Measurements from ENCODE around the gene SPATA18. TPM values are rescaled to one million over a fixed set of nuclear protein-coding genes. Genes with fewer than 3 reads are reported as not detected.
"Not testable (repeated sequence)": the region's sequence is repeated elsewhere in the genome, so short reads cannot be mapped to it uniquely, and the experiment has no call there.

SPATA18 gene
- total and polyA plus RNA-seq, 10 donors = 0.18 to 3.3 (median 0.68) TPM

DNA sequence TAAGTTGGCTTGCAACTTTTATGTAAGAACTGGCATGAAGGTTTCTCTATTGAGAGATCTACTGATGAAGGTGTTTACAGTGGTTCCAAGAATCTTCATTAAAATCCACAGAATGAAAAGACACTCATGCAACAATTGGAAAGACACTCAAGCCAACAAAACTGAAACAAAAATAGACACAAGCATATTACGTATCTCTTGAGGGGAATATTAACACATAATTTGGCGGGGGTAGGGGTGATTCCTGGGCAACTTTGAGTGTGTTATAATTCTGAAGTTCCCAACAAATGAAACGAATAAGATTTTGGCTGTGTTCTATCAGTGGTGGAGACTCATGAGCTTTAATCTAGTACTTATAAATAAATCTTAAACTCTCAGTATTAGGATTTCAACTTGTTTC lies 75.1 kb downstream of the SPATA18 start:
- Histone ChIP-seq H3K27me3 (replicated peaks in 1 of 7) (no peaks in the 10 kb centered on the region), H3K27ac (no peak overlapping the region), H3K9me3 (peaks cover 0 to 15% (median 6%) of the 10 kb centered on the region in 8 donors), H3K4me3 (no peak overlapping the region), H3K4me1 (no peaks in the 10 kb centered on the region), H3K36me3 (no peaks in the 10 kb centered on the region)
- 67 to 88% (median 79%) methylated on average over 3 of the region's 3 CpGs for WGBS, 5 donors
- TF ChIP-seq, protein P1, sequence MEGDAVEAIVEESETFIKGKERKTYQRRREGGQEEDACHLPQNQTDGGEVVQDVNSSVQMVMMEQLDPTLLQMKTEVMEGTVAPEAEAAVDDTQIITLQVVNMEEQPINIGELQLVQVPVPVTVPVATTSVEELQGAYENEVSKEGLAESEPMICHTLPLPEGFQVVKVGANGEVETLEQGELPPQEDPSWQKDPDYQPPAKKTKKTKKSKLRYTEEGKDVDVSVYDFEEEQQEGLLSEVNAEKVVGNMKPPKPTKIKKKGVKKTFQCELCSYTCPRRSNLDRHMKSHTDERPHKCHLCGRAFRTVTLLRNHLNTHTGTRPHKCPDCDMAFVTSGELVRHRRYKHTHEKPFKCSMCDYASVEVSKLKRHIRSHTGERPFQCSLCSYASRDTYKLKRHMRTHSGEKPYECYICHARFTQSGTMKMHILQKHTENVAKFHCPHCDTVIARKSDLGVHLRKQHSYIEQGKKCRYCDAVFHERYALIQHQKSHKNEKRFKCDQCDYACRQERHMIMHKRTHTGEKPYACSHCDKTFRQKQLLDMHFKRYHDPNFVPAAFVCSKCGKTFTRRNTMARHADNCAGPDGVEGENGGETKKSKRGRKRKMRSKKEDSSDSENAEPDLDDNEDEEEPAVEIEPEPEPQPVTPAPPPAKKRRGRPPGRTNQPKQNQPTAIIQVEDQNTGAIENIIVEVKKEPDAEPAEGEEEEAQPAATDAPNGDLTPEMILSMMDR (IDR thresholded peaks at IDR 0.05 in 8 of 11, conservative IDR thresholded peaks at IDR 0.05 in 3 of 11) = no peak
- TF ChIP-seq POLR2AphosphoS5 (IDR thresholded peaks at IDR 0.05) (no peak), POLR2A (IDR thresholded peaks at IDR 0.05) (no peak)
- intact Hi-C loops (cut with DNase I; ENCODE audit: low total_unique reads) = no loop called here
- DNase-seq = no peak

DNA sequence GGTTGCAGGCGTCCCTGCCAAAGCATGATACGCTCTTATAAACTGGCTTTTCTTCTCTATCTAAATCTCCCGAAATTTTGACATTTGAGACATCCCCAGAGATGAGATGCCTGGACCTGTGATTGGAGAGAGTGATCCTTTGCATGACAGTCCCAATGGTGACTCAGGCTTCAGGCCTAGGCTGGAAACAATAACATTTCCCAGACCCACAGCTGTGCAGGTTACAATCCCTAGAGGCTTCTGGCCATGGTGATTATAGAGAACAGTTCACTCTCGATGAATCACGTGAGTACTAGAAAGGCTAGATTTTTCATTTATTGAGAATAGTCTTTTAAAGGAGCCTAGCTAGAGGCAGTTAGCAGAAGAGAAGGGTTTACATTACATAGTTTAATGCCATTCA lies 75.9 kb downstream of the SPATA18 start:
- no peak for DNase-seq
- H3K4me1 ChIP-seq = no peaks in the 10 kb centered on the region
- TF ChIP-seq, protein P1 (IDR thresholded peaks at IDR 0.05 in 8 of 11, conservative IDR thresholded peaks at IDR 0.05 in 3 of 11) = no peak
- TF ChIP-seq POLR2AphosphoS5 (IDR thresholded peaks at IDR 0.05) = no peak
- no peak for TF ChIP-seq POLR2A (IDR thresholded peaks at IDR 0.05)
- no peaks in the 10 kb centered on the region for H3K27me3 ChIP-seq (replicated peaks in 1 of 7)
- peaks cover 0 to 12% (median 6%) of the 10 kb centered on the region in 8 donors for H3K9me3 ChIP-seq
- intact Hi-C loops (cut with DNase I; ENCODE audit: low total_unique reads) = no loop called here
- H3K27ac ChIP-seq = no peak overlapping the region
- no peak overlapping the region for H3K4me3 ChIP-seq
- 80 to 89% (median 86%) methylated on average over 5 of the region's 5 CpGs for WGBS, 5 donors
- H3K36me3 ChIP-seq = no peaks in the 10 kb centered on the region

DNA sequence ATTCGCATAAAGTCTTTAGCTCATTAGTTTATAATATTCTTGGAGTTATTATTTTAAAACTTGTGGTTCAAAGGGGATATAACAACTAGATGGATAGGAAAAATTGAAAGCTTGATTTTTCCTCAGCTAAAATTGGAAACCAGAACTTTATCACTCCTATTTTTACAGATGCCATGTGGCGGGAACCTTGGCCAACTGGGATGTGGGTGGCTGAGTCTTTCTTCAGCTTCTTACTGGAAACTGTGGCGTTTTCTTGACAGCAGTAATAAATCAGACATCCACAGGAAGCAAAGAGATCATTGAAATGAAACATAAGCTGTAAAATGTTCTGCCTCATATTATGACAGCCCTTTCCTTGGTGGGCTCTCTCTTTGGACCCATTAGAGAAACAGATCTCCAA lies 84.1 kb downstream of the SPATA18 start:
- Histone ChIP-seq H3K36me3 (no peaks in the 10 kb centered on the region), H3K9me3 (peaks cover 0 to 3% (median 0%) of the 10 kb centered on the region in 8 donors), H3K27me3 (replicated peaks in 1 of 7) (no peaks in the 10 kb centered on the region), H3K4me1 (no peaks in the 10 kb centered on the region), H3K4me3 (no peak overlapping the region), H3K27ac (no peak overlapping the region)
- 58 to 71% (median 63%) methylated on average over 3 of the region's 3 CpGs for WGBS, 5 donors
- TF ChIP-seq, protein P1 (IDR thresholded peaks at IDR 0.05 in 8 of 11, conservative IDR thresholded peaks at IDR 0.05 in 3 of 11) = no peak
- TF ChIP-seq POLR2AphosphoS5 (IDR thresholded peaks at IDR 0.05) (no peak), POLR2A (IDR thresholded peaks at IDR 0.05) (no peak)
- intact Hi-C loops (cut with DNase I; ENCODE audit: low total_unique reads) = no loop called here
- DNase-seq = no peak

DNA sequence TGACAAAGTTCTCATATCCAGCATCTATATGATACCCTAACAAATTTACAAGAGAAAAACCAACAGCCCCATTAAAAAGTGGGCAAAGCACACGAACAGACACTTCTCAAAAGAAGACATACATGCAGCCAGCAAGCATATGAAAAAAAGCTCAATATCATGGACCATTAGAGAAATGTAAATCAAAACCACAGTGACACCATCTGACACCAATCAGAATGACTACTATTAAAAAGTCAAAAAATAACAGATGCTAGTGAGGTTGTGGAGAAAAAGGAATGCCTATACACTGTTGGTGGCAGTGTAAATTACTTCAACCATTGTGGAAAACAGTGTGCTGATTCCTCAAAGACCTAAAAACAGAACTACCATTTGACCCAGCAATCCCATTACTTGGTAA lies 86.0 kb downstream of the SPATA18 start:
- WGBS, 5 donors = 0 to 38% (median 25%) methylated on average over 1 of the region's 1 CpG
- peaks cover 0 to 17% (median 7%) of the 10 kb centered on the region in 8 donors for H3K9me3 ChIP-seq
- DNase-seq; H3K27me3 ChIP-seq (replicated peaks in 1 of 7); H3K27ac ChIP-seq; H3K4me3 ChIP-seq; H3K36me3 ChIP-seq; H3K4me1 ChIP-seq; intact Hi-C loops (cut with DNase I; ENCODE audit: low total_unique reads): not testable (repeated sequence)

DNA sequence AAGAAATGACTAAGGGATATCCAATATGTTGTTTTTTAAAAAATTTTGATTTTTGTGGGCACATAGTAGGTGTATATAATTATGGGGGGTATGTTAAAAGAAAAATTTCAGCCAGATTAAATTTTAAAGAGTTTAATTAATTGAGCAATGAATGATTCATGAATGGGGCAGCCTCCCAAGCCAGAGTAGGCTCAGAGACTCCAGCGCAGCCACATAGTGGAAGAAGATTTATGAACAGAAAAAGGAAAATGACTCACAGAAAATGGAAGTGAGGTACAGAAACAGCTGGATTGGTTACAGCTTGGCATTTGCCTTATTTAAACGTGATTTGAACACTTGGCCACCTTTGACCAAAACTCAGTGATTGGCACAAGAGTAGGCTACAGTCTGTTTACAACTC lies 91.7 kb downstream of the SPATA18 start:
- Histone ChIP-seq H3K36me3 (no peaks in the 10 kb centered on the region), H3K27ac (no peak overlapping the region), H3K27me3 (replicated peaks in 1 of 7) (no peaks in the 10 kb centered on the region), H3K4me3 (no peak overlapping the region), H3K4me1 (no peaks in the 10 kb centered on the region), H3K9me3 (peaks cover 0 to 17% (median 8%) of the 10 kb centered on the region in 8 donors)
- intact Hi-C loops (cut with DNase I; ENCODE audit: low total_unique reads) = no loop called here
- 67 to 83% (median 70%) methylated on average over 2 of the region's 2 CpGs for WGBS, 5 donors
- no peak for TF ChIP-seq POLR2A (IDR thresholded peaks at IDR 0.05)
- TF ChIP-seq, protein P1 (IDR thresholded peaks at IDR 0.05 in 8 of 11, conservative IDR thresholded peaks at IDR 0.05 in 3 of 11) = no peak
- no peak for TF ChIP-seq POLR2AphosphoS5 (IDR thresholded peaks at IDR 0.05)
- DNase-seq = no peak

All from spleen (tissue), 11 donors.